HG02943 (cell line): ENCODE measurements around the gene LY6G5C.

Experiments used
- ATAC-seq: cut with Tn5 transposase; IDR thresholded peaks from one replicate; pipeline ENCODE4 v1.9.1; 2021; ENCODE audit warnings: mild to moderate bottlenecking, low read depth, moderate library complexity; ENCODE audit not compliant: unreplicated experiment

LY6G5C gene

GRCh38 chr6:31680226-31681134 is at the start of gene LY6G5C:
LY6G5C (minus strand) TSS chr6:31681067; CDS start chr6:31680373, 694 bp downstream.
- no peak for ATAC-seq

DNA sequence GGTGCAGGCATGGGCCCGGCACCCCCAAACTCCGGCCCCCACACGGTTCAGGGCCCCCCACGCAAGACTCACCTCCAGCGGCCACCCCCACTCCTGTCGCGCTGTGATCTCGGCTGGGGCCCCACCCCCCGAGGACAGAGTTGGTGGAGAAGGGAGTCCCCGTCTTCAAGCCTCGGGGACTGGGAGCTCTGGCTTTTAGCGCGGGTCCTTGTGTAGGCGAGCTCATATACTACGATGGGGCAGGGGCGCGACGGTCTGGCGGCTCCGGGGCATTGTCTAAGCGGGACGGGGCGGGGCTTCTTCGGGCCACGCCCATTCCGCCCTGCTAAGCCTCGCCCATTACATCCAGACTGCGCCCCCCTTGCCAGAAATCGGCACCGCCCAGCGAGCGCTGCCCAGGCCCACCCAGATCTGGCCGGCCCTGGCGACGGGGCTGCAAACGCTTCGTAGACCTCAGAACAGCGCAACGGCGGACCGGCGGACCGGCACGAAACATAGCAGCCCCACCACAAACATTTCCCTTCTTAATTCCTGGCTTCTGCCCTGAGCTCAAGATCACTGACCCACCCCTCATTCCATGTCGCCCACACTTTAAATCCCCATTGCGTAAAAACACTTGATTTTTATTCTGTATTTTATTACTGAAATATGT is 49.2 kb upstream of the LY6G5C start:
- no peak for ATAC-seq

GRCh38 chr6:31729515-31729978 is 48.7 kb upstream of the LY6G5C start:
- no peak for ATAC-seq

GRCh38 chr6:31728767-31729514 is 48.1 kb upstream of the LY6G5C start, which contains the start of gene DDAH2:
DDAH2 (minus strand) TSS chr6:31729299; CDS start chr6:31729161, 138 bp downstream.
- ATAC-seq: no peak

DNA sequence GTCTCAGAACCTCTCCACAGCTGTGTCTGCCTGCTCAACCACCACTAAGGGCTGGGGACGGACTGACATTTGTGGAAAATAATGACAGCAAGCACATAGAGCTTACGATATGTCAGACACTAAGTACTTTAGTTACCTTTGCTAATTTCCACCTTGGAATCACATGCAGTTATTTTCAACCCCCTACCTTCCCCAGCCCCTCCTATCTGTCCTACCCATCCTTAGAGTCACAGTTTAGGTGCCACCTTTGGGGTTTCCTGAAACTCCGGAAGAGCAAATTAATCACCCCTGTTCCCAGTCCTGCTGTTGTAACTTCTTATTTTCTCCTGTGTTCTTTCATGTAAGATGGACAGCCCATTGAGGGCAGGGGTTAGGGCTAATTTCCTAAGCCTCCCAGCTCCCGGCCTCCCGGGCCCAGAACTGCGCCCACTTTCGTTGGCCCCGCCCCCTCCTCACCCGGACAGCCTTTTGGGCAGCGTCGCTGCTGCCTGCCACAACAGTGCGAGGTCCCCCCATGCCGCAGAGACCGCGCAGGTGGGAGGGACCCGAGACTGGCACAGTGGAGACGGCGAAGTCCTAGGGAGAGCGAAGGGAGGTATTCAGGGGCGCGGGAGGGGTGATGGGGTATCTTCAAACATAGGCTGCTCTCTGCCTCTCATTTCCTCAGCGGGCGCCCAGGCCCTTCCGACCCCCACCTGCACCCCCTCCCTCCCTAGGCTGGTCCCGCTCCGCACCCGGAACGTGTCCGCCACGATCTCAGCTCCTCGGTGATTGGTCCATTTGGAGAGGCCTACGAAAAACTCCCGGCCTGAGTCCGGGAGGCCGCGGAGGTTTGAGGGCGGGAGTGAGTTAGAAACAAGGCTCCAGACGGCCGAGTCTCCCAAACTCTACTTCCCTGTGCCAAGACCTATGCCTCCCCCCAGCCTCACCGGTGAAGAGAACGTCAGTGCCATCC is 47.1 kb upstream of the LY6G5C start:
- ATAC-seq: no peak

DNA sequence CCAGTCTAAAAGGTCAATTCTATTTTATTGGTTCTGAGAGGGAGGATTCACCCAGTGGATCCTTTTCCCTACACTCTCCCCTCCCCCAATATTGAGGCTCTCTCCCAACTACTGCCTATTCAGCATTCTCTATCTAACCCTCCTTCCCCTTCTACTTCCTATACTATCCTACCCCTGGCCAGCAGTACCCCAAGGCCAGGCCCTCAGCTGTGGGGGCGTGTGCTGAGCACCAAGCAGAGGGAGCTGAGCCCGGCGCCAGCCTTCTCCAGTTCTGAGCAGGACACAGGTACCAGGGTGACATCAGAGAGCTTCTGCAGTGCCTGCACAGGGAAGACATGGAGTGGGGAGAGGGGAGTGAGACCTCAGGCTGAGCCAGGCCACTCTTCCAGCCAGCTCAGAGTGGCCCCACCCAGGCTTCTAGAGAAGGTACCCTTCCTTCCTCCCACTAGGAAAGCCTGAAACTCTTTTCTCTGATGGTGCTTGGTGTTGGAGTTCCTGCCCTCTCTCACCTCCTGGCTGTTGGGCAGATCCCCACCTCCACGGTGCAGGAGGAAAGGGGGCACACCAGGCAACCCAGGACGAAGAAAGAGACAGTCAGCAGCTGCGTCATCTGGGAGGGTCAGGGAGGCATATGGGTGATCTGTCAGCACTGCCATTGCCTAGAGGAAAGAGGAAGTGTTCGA is 46.3 kb upstream of the LY6G5C start:
- ATAC-seq: no peak

GRCh38 chr6:31725502-31726350 is 44.9 kb upstream of the LY6G5C start:
- no peak for ATAC-seq

- no peak for ATAC-seq
These were observed 43.3 kb upstream of the LY6G5C start for GRCh38 chr6:31723980-31724691.

GRCh38 chr6:31723245-31723979 is 42.5 kb upstream of the LY6G5C start, which contains the start of gene MPIG6B:
MPIG6B (plus strand) TSS chr6:31723373; CDS start chr6:31723384, 11 bp downstream.
- no peak for ATAC-seq

- no peak for ATAC-seq
These were observed 41.3 kb upstream of the LY6G5C start for GRCh38 chr6:31722173-31722572.

DNA sequence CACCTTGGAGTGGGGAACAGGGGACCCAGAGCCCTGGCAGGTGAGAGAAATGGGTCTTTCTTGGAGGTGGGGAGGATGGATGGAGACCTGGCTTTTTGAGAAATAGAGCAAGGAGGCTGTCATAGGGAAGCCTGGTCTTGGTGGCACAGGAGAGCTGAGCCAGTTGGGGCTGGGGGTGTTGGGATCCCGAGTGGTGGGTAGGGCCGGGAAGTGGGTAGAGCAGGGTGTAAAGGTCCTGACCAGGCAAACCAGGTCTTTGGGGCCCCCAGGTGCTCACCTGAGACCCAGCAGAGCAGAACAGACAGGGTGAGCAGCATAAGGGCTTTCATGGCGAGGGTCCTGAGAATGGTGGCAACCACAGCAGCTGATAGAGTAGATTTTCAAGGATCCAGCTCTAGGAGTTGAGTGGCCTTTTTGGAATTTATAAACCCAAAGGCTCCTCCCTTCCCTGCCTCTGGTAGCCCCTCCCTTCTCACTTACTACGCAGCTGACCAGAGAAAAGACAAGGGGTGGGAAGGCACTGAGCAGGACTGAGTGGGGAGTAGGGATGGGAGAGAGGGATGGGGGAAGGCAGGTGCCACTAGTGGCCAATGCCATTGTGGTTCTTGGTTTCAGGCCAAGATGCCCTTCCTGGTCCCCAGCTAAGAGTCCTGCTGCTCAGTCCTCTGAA is 40.6 kb upstream of the LY6G5C start, which contains the start of gene LY6G6C:
Gene LY6G6C (minus strand): TSS at position 396 of the 670 bp plus-strand sequence. CDS start 67 bp downstream, at position 329.
- no peak for ATAC-seq

DNA sequence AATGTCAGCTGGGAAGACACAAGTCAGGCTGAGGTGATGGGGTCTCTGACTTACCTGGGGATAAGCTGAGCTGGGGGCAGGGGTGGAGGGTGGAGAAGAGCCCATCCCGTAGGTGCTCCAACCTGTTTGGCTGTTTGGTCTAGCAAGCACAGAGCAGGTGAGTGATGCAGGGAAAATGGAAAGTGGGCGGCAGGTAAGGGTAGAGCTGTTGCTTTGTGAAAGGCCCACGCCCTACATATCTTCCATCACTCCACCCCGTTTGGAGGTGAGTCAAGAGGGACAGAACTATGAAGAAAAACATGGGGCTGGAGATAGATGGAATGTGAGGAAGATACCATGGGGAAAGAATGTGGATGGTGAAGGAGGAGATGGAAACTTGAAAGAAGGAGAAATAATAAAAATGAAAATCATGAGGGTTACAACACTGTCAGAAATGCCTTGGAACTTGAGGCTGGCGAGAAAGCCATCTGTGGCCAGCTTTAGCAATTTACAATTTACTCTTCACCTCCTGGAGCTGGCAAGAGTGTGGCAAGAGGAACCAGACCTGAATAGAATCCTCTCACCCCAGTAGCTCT is 39.4 kb upstream of the LY6G5C start:
- no peak for ATAC-seq

DNA sequence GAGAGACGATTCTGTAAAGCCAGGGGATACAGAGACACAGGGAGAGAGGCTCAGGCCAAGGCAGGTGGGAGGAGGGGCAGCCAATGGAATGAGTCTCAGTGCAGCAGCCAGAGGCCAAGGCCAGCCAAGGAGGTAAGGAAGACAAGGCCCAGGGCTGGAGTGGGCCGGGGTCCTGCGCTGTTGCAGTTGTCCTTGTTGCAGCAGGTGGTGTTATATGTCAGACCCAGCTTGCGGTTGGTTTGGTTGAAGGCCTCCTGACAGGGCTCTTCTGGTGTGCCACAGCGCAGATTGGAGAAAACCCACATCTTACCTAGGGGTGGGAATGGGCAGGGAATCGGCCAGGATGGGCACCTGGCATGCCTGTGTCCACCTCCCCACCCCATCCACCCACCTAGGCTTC is 38.1 kb upstream of the LY6G5C start:
- no peak for ATAC-seq

DNA sequence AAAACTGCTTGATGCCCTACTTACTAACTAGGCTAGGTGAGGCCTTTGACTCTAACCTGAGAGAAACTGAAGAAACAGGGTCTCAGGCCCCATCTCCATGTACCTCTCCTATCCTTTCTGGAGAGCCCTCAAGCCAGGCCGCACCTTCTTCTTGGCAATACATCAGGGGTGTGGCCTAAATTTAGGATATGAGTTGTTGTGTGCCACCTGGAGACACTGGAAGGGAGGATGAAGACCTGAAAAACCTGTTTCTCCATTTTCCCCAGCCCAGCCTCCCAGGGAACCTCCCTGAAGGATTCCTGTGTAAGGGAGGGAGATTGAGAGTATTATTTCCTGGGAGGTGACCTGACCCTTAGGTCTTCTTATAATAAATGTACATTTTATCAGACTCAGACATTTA is 37.4 kb upstream of the LY6G5C start:
- no peak for ATAC-seq

- ATAC-seq: no peak
These were observed 36.8 kb upstream of the LY6G5C start for GRCh38 chr6:31717499-31718222.
